Subcutaneous adipose tissue (tissue), 4 donors: ENCODE measurements around the gene S100A5. TPM values are rescaled to one million over a fixed set of nuclear protein-coding genes. Genes with fewer than 3 reads are reported as not detected.

Experiments
- CTCF ChIP-seq: fragments of 450-650 bp; IDR thresholded peaks from one replicate; pipeline ENCODE4 v1.5.1; 2016; ENCODE audit warnings: low read depth, mild to moderate bottlenecking, control low read depth, antibody characterized with exemption, moderate library complexity
- total RNA-seq, 4 donors: library from RNA; depleted of rRNA; stranded (reverse); fragments of >200 nt; gene quantifications; one replicate each; pipeline ENCODE4 v1.1.0, GENCODE V29; 2016

S100A5 gene
- total RNA-seq, result not detected

GRCh38 chr1:153540394-153541361 lies at the start of gene S100A5:
Gene S100A5 (minus strand): TSS chr1:153540934. CDS start chr1:153540191, 743 bp downstream.
- no peak for TF ChIP-seq CTCF

- no peak for TF ChIP-seq CTCF
These were observed 47.7 kb upstream of the S100A5 start for GRCh38 chr1:153588482-153588881.

DNA sequence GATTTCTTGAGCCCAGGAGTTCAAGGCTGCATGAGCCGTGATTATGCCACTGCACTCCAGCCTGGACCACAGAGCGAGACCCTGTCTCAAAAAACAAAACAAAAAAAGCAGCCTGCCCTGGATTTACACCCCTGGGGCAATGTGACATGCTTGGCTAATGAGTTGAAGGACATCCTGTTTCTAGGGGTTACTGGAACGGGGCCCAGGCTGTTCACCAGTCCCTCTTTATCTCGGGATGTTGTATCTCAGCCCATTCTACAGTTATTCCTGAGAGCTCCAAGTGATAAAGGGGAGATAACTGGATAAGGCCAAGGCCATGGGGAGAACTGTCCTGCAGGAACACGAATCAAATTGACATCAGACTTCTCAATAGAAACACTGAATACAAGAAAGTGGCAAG lies 46.6 kb upstream of the S100A5 start:
- no peak for TF ChIP-seq CTCF

GRCh38 chr1:153586347-153586746 lies 45.6 kb upstream of the S100A5 start:
- no peak for TF ChIP-seq CTCF

DNA sequence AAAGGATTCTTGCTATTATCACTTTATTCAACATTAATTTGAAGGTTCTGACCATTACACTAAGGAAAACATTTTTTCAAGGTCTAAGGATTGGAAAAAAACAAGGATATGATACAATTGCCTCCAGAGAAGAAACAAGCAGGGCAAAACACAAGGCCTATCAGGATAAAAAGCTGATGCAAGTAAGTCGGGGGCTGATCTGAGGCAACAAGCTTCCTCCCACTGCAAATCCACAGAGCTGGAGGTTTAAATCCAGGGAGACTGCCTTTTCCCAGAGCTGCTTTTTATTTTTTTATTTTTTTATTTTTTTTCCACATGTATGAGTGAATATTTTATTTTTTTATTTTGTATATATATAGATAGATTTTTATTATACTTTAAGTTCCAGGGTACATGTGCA lies 44.3 kb upstream of the S100A5 start:
- no peak for TF ChIP-seq CTCF

DNA sequence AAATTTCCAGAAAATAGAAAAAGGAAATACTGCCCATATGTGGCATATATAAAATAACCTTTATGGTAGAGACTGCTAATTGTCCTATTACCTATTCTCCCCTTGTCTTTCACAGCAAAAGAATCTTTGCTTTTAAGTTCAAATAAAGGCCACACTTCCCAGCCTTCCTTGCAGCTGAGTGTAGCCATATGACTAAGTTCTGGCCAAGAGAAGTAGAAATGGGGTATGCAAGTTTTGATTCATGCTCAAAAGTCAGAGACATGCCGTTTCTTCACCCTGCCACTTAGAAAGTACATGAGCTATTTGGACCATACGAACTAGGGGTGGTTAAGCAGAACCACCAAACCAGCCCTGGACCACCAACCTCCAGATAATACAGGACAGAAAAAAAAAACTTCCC lies 43.2 kb upstream of the S100A5 start:
- no peak for TF ChIP-seq CTCF

DNA sequence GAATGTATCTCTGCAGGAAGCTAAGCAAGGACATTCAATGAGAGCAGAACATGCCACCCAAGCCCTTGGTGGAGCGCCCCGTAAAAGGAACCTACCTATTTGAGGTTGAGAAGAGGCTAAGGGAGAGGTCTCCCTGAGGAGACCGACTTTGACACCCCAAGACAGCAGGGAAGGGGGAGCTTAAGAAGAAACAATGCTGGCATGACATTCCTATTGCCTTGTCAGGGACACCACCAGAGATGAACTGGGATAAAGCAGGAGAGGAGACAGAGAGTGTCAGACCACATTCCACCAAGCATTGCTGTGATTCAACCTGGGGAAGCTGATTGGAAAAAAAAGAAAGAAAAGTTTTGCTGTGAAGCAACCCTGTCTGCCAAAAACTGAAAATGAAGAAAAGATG lies 38.2 kb upstream of the S100A5 start:
- TF ChIP-seq CTCF, result no peak
